ENCODE data around the gene HNRNPDL.

Gene HNRNPDL

GRCh38 chr4:82432596-82432995 lies 2.3 kb upstream of the HNRNPDL start:
- Histone ChIP-seq H3K27ac (ENCODE audit: low read length) (no peak overlapping the region), H3K9me3 (ENCODE audit: control insufficient read depth in 1 of 2, low read length in 2 of 2) (no peaks in the 10 kb centered on the region), H3K36me3 (ENCODE audit: control insufficient read depth in 1 of 2, insufficient read depth in 2 of 2, low read length in 2 of 2) (peaks cover 5% of the 10 kb centered on the region in 2 donors), H3K4me1 (ENCODE audit: control insufficient read depth in 1 of 2, insufficient read depth in 2 of 2, low read length in 2 of 2) (peaks cover 3 to 16% of the 10 kb centered on the region in 2 donors), H3K27me3 (ENCODE audit: low read depth, low read length) (no peaks in the 10 kb centered on the region), H3K4me3 (ENCODE audit: low read depth in 1 of 2, low read length in 2 of 2) (no peak overlapping the region)

- Histone ChIP-seq H3K27ac (ENCODE audit: low read length) (no peak overlapping the region), H3K9me3 (ENCODE audit: control insufficient read depth in 1 of 2, low read length in 2 of 2) (no peaks in the 10 kb centered on the region)
Observed at GRCh38 chr4:82431831-82432230, 1.6 kb upstream of the HNRNPDL start.

DNA sequence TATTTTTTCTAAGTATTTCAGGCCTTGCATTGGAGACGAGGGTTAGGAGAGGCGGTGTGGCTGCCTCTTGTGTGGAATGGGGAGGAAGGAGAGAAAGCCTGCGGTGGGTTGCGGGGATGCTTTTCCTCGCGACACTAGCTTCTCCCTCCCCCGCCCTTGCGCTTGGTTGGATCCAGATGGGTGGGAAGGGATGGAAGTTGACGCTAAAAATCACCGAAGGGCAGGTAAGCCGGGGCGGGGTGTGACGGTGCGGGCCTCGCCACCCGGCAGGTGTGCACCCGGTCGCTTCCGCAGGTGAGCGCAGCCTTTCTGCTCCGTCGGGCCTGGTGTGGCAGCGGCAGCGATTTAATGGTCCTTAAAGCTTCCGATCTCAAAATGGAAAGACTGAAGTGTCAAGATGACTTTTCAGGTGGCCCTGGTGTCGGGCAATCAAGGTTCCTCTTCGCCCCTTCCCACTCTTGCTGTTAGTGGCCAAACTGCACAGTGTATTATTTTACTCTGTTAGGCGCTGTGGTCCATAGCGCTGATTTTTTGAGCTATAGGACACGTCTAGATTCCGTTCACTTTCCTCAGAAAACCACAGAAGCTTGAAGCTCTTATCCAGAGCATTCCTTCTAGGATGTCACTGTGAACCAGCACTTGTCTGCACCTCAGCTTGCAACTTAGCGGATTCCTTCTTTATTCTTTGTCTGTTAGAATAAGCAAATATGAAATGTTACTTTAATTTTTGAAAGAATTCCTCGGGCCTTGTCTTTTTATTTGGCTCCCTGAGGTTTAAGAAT lies 893 bp upstream of the HNRNPDL start:
- H3K4me1 ChIP-seq (ENCODE audit: control insufficient read depth in 1 of 2, insufficient read depth in 2 of 2, low read length in 2 of 2) = peaks cover 8 to 31% of the 10 kb centered on the region in 2 donors
- H3K27me3 ChIP-seq (ENCODE audit: low read depth, low read length) = no peaks in the 10 kb centered on the region
- H3K9me3 ChIP-seq (ENCODE audit: control insufficient read depth in 1 of 2, low read length in 2 of 2) = no peaks in the 10 kb centered on the region
- H3K4me3 ChIP-seq (ENCODE audit: low read depth in 1 of 2, low read length in 2 of 2) = peak overlapping the region; percentile 88 to 96
- H3K36me3 ChIP-seq (ENCODE audit: control insufficient read depth in 1 of 2, insufficient read depth in 2 of 2, low read length in 2 of 2) = peaks cover 9 to 13% of the 10 kb centered on the region in 2 donors
- H3K27ac ChIP-seq (ENCODE audit: low read length) = peak overlapping the region; percentile 84

More at GRCh38 chr4:82431831-82432230, 1.6 kb upstream of the HNRNPDL start:
- H3K4me3 ChIP-seq (ENCODE audit: low read depth in 1 of 2, low read length in 2 of 2) = peak overlapping the region; percentile 88 to 96
- H3K27me3 ChIP-seq (ENCODE audit: low read depth, low read length) = no peaks in the 10 kb centered on the region
- peaks cover 5 to 8% of the 10 kb centered on the region in 2 donors for H3K36me3 ChIP-seq (ENCODE audit: control insufficient read depth in 1 of 2, insufficient read depth in 2 of 2, low read length in 2 of 2)
- peaks cover 6 to 24% of the 10 kb centered on the region in 2 donors for H3K4me1 ChIP-seq (ENCODE audit: control insufficient read depth in 1 of 2, insufficient read depth in 2 of 2, low read length in 2 of 2)

DNA sequence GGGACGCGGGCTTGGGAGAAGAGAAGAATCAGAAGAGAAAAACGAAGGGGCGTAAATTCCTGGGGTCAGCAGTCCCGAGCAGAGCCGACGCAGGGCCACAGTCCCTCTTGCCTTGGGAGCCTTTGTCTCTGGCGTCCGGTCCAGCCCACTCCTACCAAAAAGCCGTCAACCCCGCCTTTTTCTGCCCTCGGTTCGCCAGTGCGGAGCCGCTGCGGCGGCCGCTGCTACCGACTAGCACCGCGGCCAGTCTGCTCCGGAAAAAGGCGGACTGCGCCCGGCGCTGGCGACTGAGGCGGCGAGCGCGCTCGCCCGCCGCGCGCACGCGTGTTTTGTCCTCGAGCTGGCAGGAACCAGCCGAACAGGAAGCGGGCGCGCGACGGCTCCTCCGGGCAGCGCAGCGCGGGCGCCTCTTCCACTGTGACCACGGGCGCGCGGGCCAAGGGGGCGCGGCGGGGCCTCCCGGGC lies 502 bp downstream of the HNRNPDL start:
- peaks cover 22 to 24% of the 10 kb centered on the region in 2 donors for H3K36me3 ChIP-seq (ENCODE audit: control insufficient read depth in 1 of 2, insufficient read depth in 2 of 2, low read length in 2 of 2)
- peak overlapping the region; percentile 96 for H3K27ac ChIP-seq (ENCODE audit: low read length)
- no peaks in the 10 kb centered on the region for H3K27me3 ChIP-seq (ENCODE audit: low read depth, low read length)
- H3K4me3 ChIP-seq (ENCODE audit: low read depth in 1 of 2, low read length in 2 of 2) = peak overlapping the region; percentile 88 to 96
- H3K4me1 ChIP-seq (ENCODE audit: control insufficient read depth in 1 of 2, insufficient read depth in 2 of 2, low read length in 2 of 2) = peaks cover 8 to 37% of the 10 kb centered on the region in 2 donors
- H3K9me3 ChIP-seq (ENCODE audit: control insufficient read depth in 1 of 2, low read length in 2 of 2) = no peaks in the 10 kb centered on the region

DNA sequence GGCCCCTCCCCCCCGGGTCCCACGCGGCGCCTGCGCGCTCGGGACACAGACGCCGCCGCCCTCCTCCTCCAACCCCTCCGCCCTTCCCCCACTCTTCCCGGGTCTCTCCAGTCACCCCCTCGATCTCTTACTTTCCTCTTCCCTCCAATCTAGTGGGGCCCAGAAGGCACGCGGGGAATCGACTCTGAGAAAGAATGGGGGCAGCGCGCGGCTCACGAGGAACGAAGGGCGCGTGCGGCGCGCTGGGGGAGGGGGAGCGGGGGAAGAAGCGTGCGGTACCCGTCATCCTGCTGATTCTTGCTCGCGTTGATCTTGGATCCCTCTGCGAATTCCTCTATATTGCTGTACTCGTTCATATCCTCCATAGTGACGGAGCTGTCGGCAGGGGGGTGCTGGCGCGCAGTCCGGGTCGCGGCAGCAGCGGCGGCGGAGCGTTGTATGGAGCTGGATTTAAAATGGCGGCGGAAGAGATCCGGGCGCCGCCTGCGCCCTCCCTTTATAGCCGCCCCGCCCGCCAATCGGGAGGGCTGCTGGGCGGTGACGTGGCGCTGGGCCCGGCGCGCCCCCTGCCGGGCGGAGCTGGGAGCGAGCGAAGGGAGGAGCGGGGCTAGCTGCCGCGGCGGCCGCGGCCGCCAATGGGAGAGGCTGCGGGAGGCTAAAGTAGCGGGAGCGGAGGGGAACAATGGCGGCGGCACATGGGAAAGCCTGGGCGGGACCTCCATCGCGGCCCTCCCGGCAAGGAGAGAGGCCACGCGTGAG lies 1.1 kb downstream of the HNRNPDL start:
- H3K36me3 ChIP-seq (ENCODE audit: control insufficient read depth in 1 of 2, insufficient read depth in 2 of 2, low read length in 2 of 2) = peaks cover 28 to 30% of the 10 kb centered on the region in 2 donors
- H3K4me1 ChIP-seq (ENCODE audit: control insufficient read depth in 1 of 2, insufficient read depth in 2 of 2, low read length in 2 of 2) = peaks cover 8 to 37% of the 10 kb centered on the region in 2 donors
- no peaks in the 10 kb centered on the region for H3K9me3 ChIP-seq (ENCODE audit: control insufficient read depth in 1 of 2, low read length in 2 of 2)
- H3K4me3 ChIP-seq (ENCODE audit: low read depth in 1 of 2, low read length in 2 of 2) = peak overlapping the region; percentile 96 to 97
- H3K27me3 ChIP-seq (ENCODE audit: low read depth, low read length) = no peaks in the 10 kb centered on the region
- peak overlapping the region; percentile 96 for H3K27ac ChIP-seq (ENCODE audit: low read length)

DNA sequence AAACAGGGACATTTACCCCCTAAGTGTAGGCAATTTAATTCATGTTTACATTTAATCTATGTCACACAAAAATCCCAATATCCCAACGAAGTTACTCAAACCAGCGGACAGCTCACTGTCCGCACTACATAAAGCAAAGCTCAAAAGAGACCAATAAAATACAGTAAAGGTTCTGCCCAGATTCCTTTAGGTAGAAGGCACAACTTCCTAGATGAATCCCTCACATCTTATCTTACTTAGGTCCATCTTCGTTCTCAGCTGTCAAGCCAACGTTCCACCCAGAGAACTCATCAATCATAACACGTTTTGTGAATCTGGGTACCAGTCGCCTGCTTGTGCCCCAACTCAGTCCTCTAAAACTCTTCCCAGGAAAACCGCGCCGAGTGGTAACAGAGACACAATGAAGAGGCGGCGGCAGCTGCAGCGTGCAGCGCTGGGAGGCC lies 1.7 kb downstream of the HNRNPDL start:
- H3K27ac ChIP-seq (ENCODE audit: low read length) = peak overlapping the region; percentile 82
- peaks cover 34 to 36% of the 10 kb centered on the region in 2 donors for H3K36me3 ChIP-seq (ENCODE audit: control insufficient read depth in 1 of 2, insufficient read depth in 2 of 2, low read length in 2 of 2)
- no peaks in the 10 kb centered on the region for H3K27me3 ChIP-seq (ENCODE audit: low read depth, low read length)
- no peaks in the 10 kb centered on the region for H3K9me3 ChIP-seq (ENCODE audit: control insufficient read depth in 1 of 2, low read length in 2 of 2)
- peaks cover 8 to 37% of the 10 kb centered on the region in 2 donors for H3K4me1 ChIP-seq (ENCODE audit: control insufficient read depth in 1 of 2, insufficient read depth in 2 of 2, low read length in 2 of 2)
- peak overlapping the region; percentile 96 to 97 for H3K4me3 ChIP-seq (ENCODE audit: low read depth in 1 of 2, low read length in 2 of 2)

DNA sequence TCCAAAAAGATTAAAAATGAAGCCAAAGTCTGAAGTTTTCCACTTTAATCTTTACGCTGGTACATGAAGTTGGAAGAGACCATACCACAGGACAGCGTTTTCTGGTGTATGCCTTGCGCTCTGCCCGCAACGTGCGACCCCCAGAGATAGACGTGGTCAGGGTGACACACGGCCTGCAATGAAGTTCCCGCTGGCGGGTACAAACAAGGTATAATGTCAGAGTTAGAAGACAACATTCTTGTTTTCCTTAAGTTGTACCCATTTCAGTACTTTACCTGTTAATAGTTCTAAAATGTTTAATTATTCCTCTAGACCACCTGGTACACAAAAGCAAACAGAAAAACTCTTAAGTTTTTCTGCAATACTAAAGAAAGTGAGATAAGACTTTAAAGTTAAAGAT lies 4.8 kb downstream of the HNRNPDL start:
- Histone ChIP-seq H3K4me1 (ENCODE audit: control insufficient read depth in 1 of 2, insufficient read depth in 2 of 2, low read length in 2 of 2) (peaks cover 5 to 27% of the 10 kb centered on the region in 2 donors), H3K9me3 (ENCODE audit: control insufficient read depth in 1 of 2, low read length in 2 of 2) (no peaks in the 10 kb centered on the region), H3K4me3 (ENCODE audit: low read depth in 1 of 2, low read length in 2 of 2) (no peak overlapping the region), H3K36me3 (ENCODE audit: control insufficient read depth in 1 of 2, insufficient read depth in 2 of 2, low read length in 2 of 2) (peaks cover 42 to 45% of the 10 kb centered on the region in 2 donors), H3K27me3 (ENCODE audit: low read depth, low read length) (no peaks in the 10 kb centered on the region), H3K27ac (ENCODE audit: low read length) (no peak overlapping the region)

DNA sequence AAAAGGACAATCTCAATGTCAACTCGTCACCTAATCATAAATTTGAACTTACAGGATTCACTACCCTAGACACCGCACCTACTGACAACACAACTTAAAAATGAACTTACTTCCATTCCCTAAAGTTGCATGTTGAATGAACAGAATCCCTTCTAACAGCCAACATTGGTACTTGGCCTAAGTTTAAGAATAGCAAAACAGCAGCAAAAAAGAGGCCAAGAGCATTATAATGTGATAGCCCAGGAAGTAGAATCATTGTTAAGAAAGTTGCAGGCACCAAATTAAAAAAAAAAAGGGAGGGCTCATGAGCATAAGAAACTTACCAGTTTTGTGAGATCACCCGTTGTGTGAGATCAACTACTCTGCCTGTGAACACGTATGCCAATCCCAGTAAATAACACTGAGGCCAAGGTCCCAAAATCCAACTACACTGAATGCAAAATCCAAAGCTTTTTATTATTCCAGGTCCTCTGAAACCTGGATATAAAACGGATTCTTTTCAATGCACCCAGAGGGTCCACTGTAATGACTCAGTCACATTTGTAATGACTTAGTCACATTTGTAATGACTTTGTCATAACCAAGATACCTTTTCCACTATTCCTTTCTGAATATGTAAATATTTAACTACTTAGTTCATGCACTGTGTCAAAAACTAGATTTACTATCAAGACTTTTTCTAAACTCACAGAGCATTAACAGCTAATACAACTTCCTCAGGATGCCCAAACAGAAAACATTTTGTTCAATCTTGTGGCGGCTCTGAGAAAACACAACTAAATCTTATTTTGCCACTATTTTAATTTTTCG lies 6.8 kb downstream of the HNRNPDL start:
- Histone ChIP-seq H3K4me3 (ENCODE audit: low read depth in 1 of 2, low read length in 2 of 2) (no peak overlapping the region), H3K9me3 (ENCODE audit: control insufficient read depth in 1 of 2, low read length in 2 of 2) (no peaks in the 10 kb centered on the region), H3K27me3 (ENCODE audit: low read depth, low read length) (no peaks in the 10 kb centered on the region), H3K4me1 (ENCODE audit: control insufficient read depth in 1 of 2, insufficient read depth in 2 of 2, low read length in 2 of 2) (peaks cover 5 to 27% of the 10 kb centered on the region in 2 donors), H3K27ac (ENCODE audit: low read length) (no peak overlapping the region), H3K36me3 (ENCODE audit: control insufficient read depth in 1 of 2, insufficient read depth in 2 of 2, low read length in 2 of 2) (peaks cover 38 to 45% of the 10 kb centered on the region in 2 donors)

GRCh38 chr4:82422616-82423015 lies 7.6 kb downstream of the HNRNPDL start:
- H3K9me3 ChIP-seq (ENCODE audit: control insufficient read depth in 1 of 2, low read length in 2 of 2) = no peaks in the 10 kb centered on the region
- peaks cover 5 to 21% of the 10 kb centered on the region in 2 donors for H3K4me1 ChIP-seq (ENCODE audit: control insufficient read depth in 1 of 2, insufficient read depth in 2 of 2, low read length in 2 of 2)
- peaks cover 38 to 40% of the 10 kb centered on the region in 2 donors for H3K36me3 ChIP-seq (ENCODE audit: control insufficient read depth in 1 of 2, insufficient read depth in 2 of 2, low read length in 2 of 2)
- no peak overlapping the region for H3K4me3 ChIP-seq (ENCODE audit: low read depth in 1 of 2, low read length in 2 of 2)
- H3K27me3 ChIP-seq (ENCODE audit: low read depth, low read length) = no peaks in the 10 kb centered on the region
- no peak overlapping the region for H3K27ac ChIP-seq (ENCODE audit: low read length)

- H3K27ac ChIP-seq (ENCODE audit: low read length) = no peak overlapping the region
- H3K4me3 ChIP-seq (ENCODE audit: low read depth in 1 of 2, low read length in 2 of 2) = no peak overlapping the region
- peaks cover 3 to 15% of the 10 kb centered on the region in 2 donors for H3K4me1 ChIP-seq (ENCODE audit: control insufficient read depth in 1 of 2, insufficient read depth in 2 of 2, low read length in 2 of 2)
- H3K27me3 ChIP-seq (ENCODE audit: low read depth, low read length) = no peaks in the 10 kb centered on the region
- no peaks in the 10 kb centered on the region for H3K9me3 ChIP-seq (ENCODE audit: control insufficient read depth in 1 of 2, low read length in 2 of 2)
- peaks cover 37 to 38% of the 10 kb centered on the region in 2 donors for H3K36me3 ChIP-seq (ENCODE audit: control insufficient read depth in 1 of 2, insufficient read depth in 2 of 2, low read length in 2 of 2)
Observed at GRCh38 chr4:82421796-82422560, 8.3 kb downstream of the HNRNPDL start.

All from muscle layer of duodenum (tissue), 2 donors.